RWPE2 (cell line): ENCODE results near the gene ZER1.
A peak's percentile ranks its signal among the peaks of the same experiment; 100 is the strongest.

Experiments
- ATAC-seq: fragments of 200-7000 bp; cut with Tn5 transposase; 3 replicates; pipeline ENCODE4 v1.9.1; 2021; ENCODE audit warnings: low read depth
- DNase-seq: peaks from one replicate; pipeline ENCODE4 v3.0.0-alpha.2; 2020; ENCODE audit warnings: low spot score
- H3K27ac ChIP-seq: fragments of 450-650 bp; 2 replicates; pipeline ENCODE4 v1.5.1; 2017; ENCODE audit warnings: mild to moderate bottlenecking; ENCODE audit not compliant: poor library complexity, severe bottlenecking
- H3K27me3 ChIP-seq: fragments of 250-450 bp; sonication (Bioruptor Pico); 2 replicates; pipeline ENCODE4 v1.5.1; 2021; ENCODE audit warnings: mild to moderate bottlenecking, moderate library complexity; ENCODE audit not compliant: insufficient read depth, poor library complexity, severe bottlenecking
- H3K36me3 ChIP-seq: fragments of 250-450 bp; sonication (Bioruptor Pico); 2 replicates; pipeline ENCODE4 v1.5.1; 2020; ENCODE audit warnings: low read depth, mild to moderate bottlenecking, moderate library complexity
- H3K4me1 ChIP-seq: fragments of 250-450 bp; sonication (Bioruptor Pico); 2 replicates; pipeline ENCODE4 v1.5.1; 2021; ENCODE audit warnings: mild to moderate bottlenecking, moderate library complexity; ENCODE audit not compliant: insufficient read depth, poor library complexity, severe bottlenecking
- H3K4me3 ChIP-seq: fragments of 250-450 bp; sonication (Bioruptor Pico); 2 replicates; pipeline ENCODE4 v1.5.1; 2021; ENCODE audit warnings: mild to moderate bottlenecking, moderate library complexity; ENCODE audit not compliant: severe bottlenecking
- H3K9me3 ChIP-seq: fragments of 250-450 bp; sonication (Bioruptor Pico); 2 replicates; pipeline ENCODE4 v1.5.1; 2021; ENCODE audit warnings: mild to moderate bottlenecking, moderate library complexity; ENCODE audit not compliant: severe bottlenecking
- CTCF ChIP-seq: fragments of 450-650 bp; IDR thresholded peaks from one replicate; pipeline ENCODE4 v1.5.1; 2017; ENCODE audit warnings: mild to moderate bottlenecking, moderate library complexity; ENCODE audit not compliant: poor library complexity, severe bottlenecking

ZER1 gene

GRCh38 chr9:128689293-128689774, 82.4 kb downstream of the ZER1 start:
- peak overlapping the region; percentile 92 for H3K27ac ChIP-seq
- no peak for TF ChIP-seq CTCF
- peak overlapping the region; percentile 93 for H3K4me3 ChIP-seq
- H3K27me3 ChIP-seq: no peaks in the 10 kb centered on the region
- no peaks in the 10 kb centered on the region for H3K9me3 ChIP-seq
- H3K4me1 ChIP-seq: peaks cover 21% of the 10 kb centered on the region
- H3K36me3 ChIP-seq: peaks cover 42% of the 10 kb centered on the region
- no peak for DNase-seq
- no peak for ATAC-seq

- Histone ChIP-seq H3K9me3 (no peaks in the 10 kb centered on the region), H3K27me3 (no peaks in the 10 kb centered on the region), H3K4me3 (peak within 1 kb of the TSS; percentile 93), H3K36me3 (peaks cover 36% of the 10 kb centered on the region), H3K27ac (peak within 1 kb of the TSS; percentile 92), H3K4me1 (peaks cover 21% of the 10 kb centered on the region)
- ATAC-seq: peak; percentile 55
- TF ChIP-seq CTCF: no peak
- DNase-seq: peak; percentile 91
These were observed 83.0 kb downstream of the ZER1 start, which contains the start of gene SET for GRCh38 chr9:128688501-128689292. Gene SET (plus strand): TSS chr9:128689222. CDS start chr9:128689583, 361 bp downstream.

- Histone ChIP-seq H3K27me3 (no peaks in the 10 kb centered on the region), H3K36me3 (peaks cover 23% of the 10 kb centered on the region), H3K4me1 (peaks cover 28% of the 10 kb centered on the region), H3K4me3 (no peak overlapping the region), H3K9me3 (no peaks in the 10 kb centered on the region), H3K27ac (peak overlapping the region; percentile 92)
- ATAC-seq (no peak), DNase-seq (no peak)
- TF ChIP-seq CTCF: no peak
These were observed 84.3 kb downstream of the ZER1 start for GRCh38 chr9:128687453-128687852.

- H3K9me3 ChIP-seq: no peaks in the 10 kb centered on the region
- H3K27me3 ChIP-seq: no peaks in the 10 kb centered on the region
- H3K27ac ChIP-seq: peak overlapping the region; percentile 92
- peaks cover 19% of the 10 kb centered on the region for H3K36me3 ChIP-seq
- ATAC-seq (no peak), DNase-seq (no peak)
- TF ChIP-seq CTCF: no peak
- H3K4me3 ChIP-seq: peak overlapping the region; percentile 48
- peaks cover 22% of the 10 kb centered on the region for H3K4me1 ChIP-seq
These were observed 85.9 kb downstream of the ZER1 start for GRCh38 chr9:128685636-128686489.
